Osteocyte (in vitro differentiated cells): ENCODE results near the gene FKBP11. TPM values are rescaled to one million over a fixed set of nuclear protein-coding genes. Genes with fewer than 3 reads are reported as not detected.

Source experiments
- DNase-seq: peaks from one replicate; pipeline ENCODE4 v3.0.0; 2021; ENCODE audit warnings: mixed read lengths; ENCODE audit not compliant: unreplicated experiment; ENCODE audit errors: extremely low spot score
- H3K27ac Mint-ChIP-seq: one replicate; pipeline ENCODE4 v1.8.0; 2021; ENCODE audit warnings: mild to moderate bottlenecking, mixed read lengths; ENCODE audit not compliant: unreplicated experiment
- H3K27me3 Mint-ChIP-seq: one replicate; pipeline ENCODE4 v1.8.0; 2021; ENCODE audit warnings: mixed read lengths; ENCODE audit not compliant: unreplicated experiment
- H3K36me3 Mint-ChIP-seq: one replicate; pipeline ENCODE4 v1.8.0; 2021; ENCODE audit warnings: mixed read lengths; ENCODE audit not compliant: unreplicated experiment
- H3K4me1 Mint-ChIP-seq: one replicate; pipeline ENCODE4 v1.8.0; 2021; ENCODE audit warnings: mixed read lengths; ENCODE audit not compliant: unreplicated experiment
- H3K4me3 Mint-ChIP-seq: one replicate; pipeline ENCODE4 v1.8.0; 2021; ENCODE audit warnings: mild to moderate bottlenecking, moderate library complexity, mixed read lengths; ENCODE audit not compliant: unreplicated experiment
- H3K9me3 Mint-ChIP-seq: one replicate; pipeline ENCODE4 v1.8.0; 2021; ENCODE audit warnings: mixed read lengths; ENCODE audit not compliant: unreplicated experiment
- total RNA-seq: library from RNA; stranded (reverse); gene quantifications from 2 replicates; pipeline ENCODE4 v1.2.1, GENCODE V29; 2021
- TF ChIP-seq, protein P1 (sequence below): fragments of 200-600 bp; sonication (generic); IDR thresholded peaks from 2 replicates; pipeline ENCODE4 v1.5.0; 2021; ENCODE audit warnings: antibody characterized with exemption, mild to moderate bottlenecking, moderate library complexity

The FKBP11 gene
- total RNA-seq, 1 donor from 2014 or later: 16.4 TPM

GRCh38 chr12:48937170-48937569, 11.9 kb upstream of the FKBP11 start:
- DNase-seq: no peak
- H3K4me1 Mint-ChIP-seq: peaks cover 3% of the 10 kb centered on the region
- H3K27me3 Mint-ChIP-seq: no peaks in the 10 kb centered on the region
- H3K9me3 Mint-ChIP-seq: no peaks in the 10 kb centered on the region
- peaks cover 30% of the 10 kb centered on the region for H3K36me3 Mint-ChIP-seq
- no peak overlapping the region for H3K4me3 Mint-ChIP-seq
- no peak overlapping the region for H3K27ac Mint-ChIP-seq
- TF ChIP-seq, protein P1, sequence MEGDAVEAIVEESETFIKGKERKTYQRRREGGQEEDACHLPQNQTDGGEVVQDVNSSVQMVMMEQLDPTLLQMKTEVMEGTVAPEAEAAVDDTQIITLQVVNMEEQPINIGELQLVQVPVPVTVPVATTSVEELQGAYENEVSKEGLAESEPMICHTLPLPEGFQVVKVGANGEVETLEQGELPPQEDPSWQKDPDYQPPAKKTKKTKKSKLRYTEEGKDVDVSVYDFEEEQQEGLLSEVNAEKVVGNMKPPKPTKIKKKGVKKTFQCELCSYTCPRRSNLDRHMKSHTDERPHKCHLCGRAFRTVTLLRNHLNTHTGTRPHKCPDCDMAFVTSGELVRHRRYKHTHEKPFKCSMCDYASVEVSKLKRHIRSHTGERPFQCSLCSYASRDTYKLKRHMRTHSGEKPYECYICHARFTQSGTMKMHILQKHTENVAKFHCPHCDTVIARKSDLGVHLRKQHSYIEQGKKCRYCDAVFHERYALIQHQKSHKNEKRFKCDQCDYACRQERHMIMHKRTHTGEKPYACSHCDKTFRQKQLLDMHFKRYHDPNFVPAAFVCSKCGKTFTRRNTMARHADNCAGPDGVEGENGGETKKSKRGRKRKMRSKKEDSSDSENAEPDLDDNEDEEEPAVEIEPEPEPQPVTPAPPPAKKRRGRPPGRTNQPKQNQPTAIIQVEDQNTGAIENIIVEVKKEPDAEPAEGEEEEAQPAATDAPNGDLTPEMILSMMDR: no peak

- no peak overlapping the region for H3K4me3 Mint-ChIP-seq
- H3K27ac Mint-ChIP-seq: no peak overlapping the region
- peaks cover 31% of the 10 kb centered on the region for H3K36me3 Mint-ChIP-seq
- TF ChIP-seq, protein P1: peak; percentile 92
- H3K27me3 Mint-ChIP-seq: no peaks in the 10 kb centered on the region
- no peaks in the 10 kb centered on the region for H3K9me3 Mint-ChIP-seq
- H3K4me1 Mint-ChIP-seq: peaks cover 3% of the 10 kb centered on the region
- peak; percentile 92 for DNase-seq
Observed at GRCh38 chr12:48936379-48936979, 11.2 kb upstream of the FKBP11 start.

GRCh38 chr12:48934312-48934706, 9.0 kb upstream of the FKBP11 start:
- no peaks in the 10 kb centered on the region for H3K27me3 Mint-ChIP-seq
- TF ChIP-seq, protein P1: peak; percentile 35
- H3K36me3 Mint-ChIP-seq: peaks cover 33% of the 10 kb centered on the region
- H3K4me3 Mint-ChIP-seq: no peak overlapping the region
- no peak for DNase-seq
- peaks cover 3% of the 10 kb centered on the region for H3K4me1 Mint-ChIP-seq
- no peak overlapping the region for H3K27ac Mint-ChIP-seq
- H3K9me3 Mint-ChIP-seq: no peaks in the 10 kb centered on the region

DNA sequence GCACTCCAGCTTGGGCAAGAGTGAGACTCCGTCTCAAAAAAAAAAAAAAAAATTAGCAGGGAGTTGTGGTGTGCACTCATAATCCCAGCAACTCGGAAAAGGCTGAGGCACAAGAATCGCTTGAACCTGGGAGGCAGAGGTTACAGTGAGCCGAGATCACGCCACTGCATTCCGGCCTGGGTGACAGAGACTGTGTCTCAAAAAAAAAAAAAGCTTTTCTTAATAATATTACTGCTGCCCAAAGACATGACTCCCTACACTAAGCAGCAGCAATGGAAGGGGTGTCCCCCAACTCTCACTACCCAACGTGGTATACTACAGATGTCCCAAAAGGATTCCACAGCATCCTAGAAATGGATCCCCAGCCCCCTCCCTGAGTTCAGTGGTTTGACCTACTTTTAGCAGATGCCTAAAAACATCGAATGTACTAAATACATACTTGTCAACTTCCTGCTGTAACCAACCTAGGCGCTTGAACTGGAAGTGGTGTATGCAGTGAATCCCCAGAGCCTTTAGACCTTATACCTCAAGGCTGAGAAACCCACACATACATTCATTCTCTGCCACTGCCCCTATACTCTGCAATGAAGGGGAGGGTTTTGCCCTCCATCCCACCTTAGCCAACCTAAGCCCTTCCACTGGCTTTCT, 8.5 kb upstream of the FKBP11 start:
- H3K4me1 Mint-ChIP-seq: peaks cover 3% of the 10 kb centered on the region
- TF ChIP-seq, protein P1: no peak
- H3K9me3 Mint-ChIP-seq: no peaks in the 10 kb centered on the region
- H3K4me3 Mint-ChIP-seq: no peak overlapping the region
- H3K36me3 Mint-ChIP-seq: peaks cover 31% of the 10 kb centered on the region
- H3K27ac Mint-ChIP-seq: no peak overlapping the region
- no peak for DNase-seq
- H3K27me3 Mint-ChIP-seq: no peaks in the 10 kb centered on the region

GRCh38 chr12:48932878-48933277, 7.6 kb upstream of the FKBP11 start:
- Mint-ChIP-seq H3K36me3 (peaks cover 28% of the 10 kb centered on the region), H3K27ac (no peak overlapping the region)
- TF ChIP-seq, protein P1: no peak

More at GRCh38 chr12:48932878-48933277, 7.6 kb upstream of the FKBP11 start:
- Mint-ChIP-seq H3K27me3 (no peaks in the 10 kb centered on the region), H3K4me3 (no peak overlapping the region), H3K9me3 (no peaks in the 10 kb centered on the region), H3K4me1 (peaks cover 3% of the 10 kb centered on the region)
- no peak for DNase-seq
